ENCODE data around the gene SEMA4D. TPM values are rescaled to one million over a fixed set of nuclear protein-coding genes. Genes with fewer than 3 reads are reported as not detected.

SEMA4D gene
- total and polyA plus RNA-seq, 2 of the 13 experiments (the other 11 are each of a cell fraction or from before 2014, with no cell fraction given) = 0.13 to 0.16 TPM

GRCh38 chr9:89492586-89492985 lies 5.3 kb downstream of the SEMA4D start:
- Histone ChIP-seq H3K4me3 (replicated peaks in 1 of 3; ENCODE audit: insufficient read depth in 1 of 3, low read depth in 2 of 3, low read length in 3 of 3) (no peak overlapping the region), H2AFZ (ENCODE audit: low read length) (no peak overlapping the region), H3K79me2 (ENCODE audit: insufficient read depth, low read length) (no peaks in the 10 kb centered on the region), H3K36me3 (replicated peaks in 1 of 2; ENCODE audit: control insufficient read depth in 1 of 2, insufficient read depth in 2 of 2, low read length in 2 of 2) (no peaks in the 10 kb centered on the region), H4K20me1 (ENCODE audit: insufficient read depth, low read length) (no peaks in the 10 kb centered on the region), H3K27me3 (ENCODE audit: control insufficient read depth in 1 of 2, insufficient read depth in 2 of 2, low read length in 2 of 2) (peaks cover 3 to 43% of the 10 kb centered on the region in 2 experiments; a peak in 1 of 5 replicates), H3K4me2 (ENCODE audit: low read depth, low read length) (no peak overlapping the region), H3K27ac (ENCODE audit: extremely low read length, insufficient read depth, low read length) (no peak overlapping the region), H3K9ac (ENCODE audit: insufficient read depth, low read depth, low read length) (no peak overlapping the region), H3K9me3 (ENCODE audit: low read length) (no peaks in the 10 kb centered on the region), H3K4me1 (ENCODE audit: insufficient read depth, low read length) (peaks cover 8% of the 10 kb centered on the region)
- BruUV-seq (replicated peaks) = no TSS peak
- intact Hi-C loops (cut with micrococcal nuclease; ENCODE audit: unreplicated experiment) (no loop called here), in situ Hi-C loops (cut with HindIII; ENCODE audit: extremely low pct_ligation_motif_present, low pct_unique_long_range_greater_than_20kb) (no loop called here)
- ChIA-PET CTCF (ENCODE audit: low intra/inter-chr PET ratio, low total read pairs) (no interaction called here), POLR2A (no interaction called here)
- FAIRE-seq (no peak), ATAC-seq (no peak), DNase-seq (ENCODE audit: low spot score) (no peak)
- 42% methylated on average over 8 of the region's 9 CpGs for WGBS (ENCODE audit: low lambda C conversion rate)
- TF ChIP-seq ZNF275 (CRISPR knock-in tag; IDR thresholded peaks at IDR 0.05; ENCODE audit: borderline replicate concordance) (no peak), THAP7 (CRISPR knock-in tag; IDR thresholded peaks at IDR 0.05) (no peak), ZSCAN25 (CRISPR knock-in tag; IDR thresholded peaks at IDR 0.05) (no peak), HNRNPUL1 (IDR thresholded peaks at IDR 0.05; ENCODE audit: low read depth, low read length) (no peak), ZNF550 (CRISPR knock-in tag; IDR thresholded peaks at IDR 0.05; ENCODE audit: borderline replicate concordance) (no peak), ZNF710 (CRISPR knock-in tag; IDR thresholded peaks at IDR 0.05; ENCODE audit: borderline replicate concordance) (no peak), ZNF451 (CRISPR knock-in tag; IDR thresholded peaks at IDR 0.05) (no peak), HDAC1 (CRISPR knock-in tag; IDR thresholded peaks at IDR 0.05) (no peak), ZNF562 (CRISPR knock-in tag; IDR thresholded peaks at IDR 0.05; ENCODE audit: borderline replicate concordance) (no peak), ZNF530 (CRISPR knock-in tag; IDR thresholded peaks at IDR 0.05; ENCODE audit: low read depth) (no peak), HNF1B (CRISPR knock-in tag; IDR thresholded peaks at IDR 0.05) (no peak), KDM5A (IDR thresholded peaks at IDR 0.05; ENCODE audit: borderline replicate concordance, low read length) (no peak), TGIF2 (CRISPR knock-in tag; IDR thresholded peaks at IDR 0.05) (no peak), ZNF563 (CRISPR knock-in tag; IDR thresholded peaks at IDR 0.05) (no peak), KAT8 (CRISPR knock-in tag; IDR thresholded peaks at IDR 0.05) (no peak), ZNF382 (CRISPR knock-in tag; IDR thresholded peaks at IDR 0.05; ENCODE audit: borderline replicate concordance) (no peak), ZNF33A (CRISPR knock-in tag; IDR thresholded peaks at IDR 0.05; ENCODE audit: borderline replicate concordance) (no peak), ZNF136 (CRISPR knock-in tag; IDR thresholded peaks at IDR 0.05; ENCODE audit: low read depth) (no peak), CREB1 (IDR thresholded peaks at IDR 0.05) (no peak), CREB1 (CRISPR knock-in tag; IDR thresholded peaks at IDR 0.05) (no peak)
